ENCODE measurements around the gene ITCH.

DNA sequence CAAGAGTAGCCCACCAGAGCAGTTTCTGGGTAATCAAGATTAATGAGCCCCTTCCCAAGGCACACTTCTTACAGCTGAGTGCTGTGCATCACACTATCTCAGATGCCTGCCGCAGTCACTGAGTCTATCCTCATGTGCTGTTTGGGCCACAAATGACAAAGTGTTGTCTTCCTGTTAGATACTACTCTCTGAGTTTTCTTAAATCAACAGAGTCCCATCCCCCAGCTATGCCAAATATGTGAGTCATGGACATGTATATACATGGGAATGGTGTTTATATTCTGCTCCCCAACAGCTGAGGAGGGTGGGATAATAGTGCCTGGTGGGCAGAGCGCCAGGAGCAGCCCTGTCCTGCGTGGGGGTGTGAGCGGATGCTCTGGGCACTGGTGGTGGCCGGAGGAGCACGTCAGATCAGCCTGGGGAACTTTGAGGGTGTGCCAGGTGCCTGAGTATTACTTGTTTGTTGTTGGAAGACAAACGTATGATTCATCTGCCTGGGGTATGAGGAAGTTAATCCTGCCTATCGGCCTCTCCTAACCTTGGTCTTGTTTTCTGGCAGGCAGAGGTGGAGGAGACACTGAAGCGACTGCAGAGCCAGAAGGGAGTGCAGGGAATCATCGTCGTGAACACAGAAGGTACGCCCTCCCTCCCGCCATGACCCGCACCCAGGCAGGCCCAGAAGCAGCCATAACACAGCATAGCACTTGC lies 162.8 kb downstream of the ITCH start:
- TF ChIP-seq, protein P1, sequence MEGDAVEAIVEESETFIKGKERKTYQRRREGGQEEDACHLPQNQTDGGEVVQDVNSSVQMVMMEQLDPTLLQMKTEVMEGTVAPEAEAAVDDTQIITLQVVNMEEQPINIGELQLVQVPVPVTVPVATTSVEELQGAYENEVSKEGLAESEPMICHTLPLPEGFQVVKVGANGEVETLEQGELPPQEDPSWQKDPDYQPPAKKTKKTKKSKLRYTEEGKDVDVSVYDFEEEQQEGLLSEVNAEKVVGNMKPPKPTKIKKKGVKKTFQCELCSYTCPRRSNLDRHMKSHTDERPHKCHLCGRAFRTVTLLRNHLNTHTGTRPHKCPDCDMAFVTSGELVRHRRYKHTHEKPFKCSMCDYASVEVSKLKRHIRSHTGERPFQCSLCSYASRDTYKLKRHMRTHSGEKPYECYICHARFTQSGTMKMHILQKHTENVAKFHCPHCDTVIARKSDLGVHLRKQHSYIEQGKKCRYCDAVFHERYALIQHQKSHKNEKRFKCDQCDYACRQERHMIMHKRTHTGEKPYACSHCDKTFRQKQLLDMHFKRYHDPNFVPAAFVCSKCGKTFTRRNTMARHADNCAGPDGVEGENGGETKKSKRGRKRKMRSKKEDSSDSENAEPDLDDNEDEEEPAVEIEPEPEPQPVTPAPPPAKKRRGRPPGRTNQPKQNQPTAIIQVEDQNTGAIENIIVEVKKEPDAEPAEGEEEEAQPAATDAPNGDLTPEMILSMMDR (IDR thresholded peaks at IDR 0.05), result no peak
- TF ChIP-seq POLR2A (IDR thresholded peaks at IDR 0.05), result no peak
